HEK293T (cell line): ENCODE data around the gene PIRT.
"Not testable (repeated sequence)": the region's sequence is repeated elsewhere in the genome, so short reads cannot be mapped to it uniquely, and the experiment has no call there.

Experiments used
- CTCF ChIA-PET: fragments of 350-600 bp; formaldehyde crosslinking; extraction: SDS; loops from one replicate; lab custom pipeline; 2021; ENCODE audit warnings: antibody characterized with exemption, inconsistent platforms; lab: Yijun Ruan, JAX
- POLR2A ChIA-PET: fragments of 350-600 bp; formaldehyde crosslinking; extraction: SDS; loops from one replicate; lab custom pipeline; 2020; ENCODE audit warnings: antibody characterized with exemption, inconsistent platforms; lab: Yijun Ruan, JAX
- DNase-seq: peaks from one replicate; pipeline ENCODE4 v3.0.0; 2012; ENCODE audit warnings: mixed read lengths; ENCODE audit errors: extremely low spot score
- ARNT ChIP-seq: fragments of 450-650 bp; IDR thresholded peaks from 2 replicates; pipeline ENCODE4 v1.6.1; 2017; ENCODE audit warnings: mild to moderate bottlenecking
- BHLHE40 ChIP-seq: fragments of 450-650 bp; IDR thresholded peaks from 2 replicates; pipeline ENCODE4 v1.6.1; 2016; ENCODE audit warnings: mild to moderate bottlenecking, moderate library complexity, borderline replicate concordance
- CTBP1 ChIP-seq: fragments of 450-650 bp; IDR thresholded peaks from 2 replicates; pipeline ENCODE4 v1.6.1; 2016; ENCODE audit warnings: borderline replicate concordance
- ELF4 ChIP-seq: fragments of 450-650 bp; IDR thresholded peaks from 2 replicates; pipeline ENCODE4 v1.6.1; 2017; ENCODE audit warnings: antibody characterized with exemption
- FOXA1 ChIP-seq: fragments of 450-650 bp; IDR thresholded peaks from 2 replicates; pipeline ENCODE4 v1.6.1; 2016; ENCODE audit warnings: mild to moderate bottlenecking
- FOXK2 ChIP-seq: fragments of 450-650 bp; IDR thresholded peaks from 2 replicates; pipeline ENCODE4 v1.6.1; 2016; ENCODE audit warnings: mild to moderate bottlenecking
- FOXM1 ChIP-seq: fragments of 450-650 bp; IDR thresholded peaks from 2 replicates; pipeline ENCODE4 v1.6.1; 2017; ENCODE audit warnings: mild to moderate bottlenecking, borderline replicate concordance
- HDGF ChIP-seq: fragments of 450-650 bp; IDR thresholded peaks from 2 replicates; pipeline ENCODE4 v1.6.1; 2017; ENCODE audit warnings: antibody characterized with exemption, borderline replicate concordance
- L3MBTL2 ChIP-seq: fragments of 450-650 bp; conservative IDR thresholded peaks from 2 replicates; pipeline ENCODE4 v1.6.1; 2016; ENCODE audit warnings: mild to moderate bottlenecking
- LEF1 ChIP-seq: fragments of 450-650 bp; IDR thresholded peaks from 2 replicates; pipeline ENCODE4 v1.6.1; 2017; ENCODE audit warnings: mild to moderate bottlenecking, borderline replicate concordance
- NFRKB ChIP-seq: fragments of 450-650 bp; IDR thresholded peaks from 2 replicates; pipeline ENCODE4 v1.6.1; 2016; ENCODE audit warnings: mild to moderate bottlenecking, moderate library complexity
- PKNOX1 ChIP-seq: fragments of 450-650 bp; IDR thresholded peaks from 2 replicates; pipeline ENCODE4 v1.6.1; 2016
- SP1 ChIP-seq: fragments of 450-650 bp; IDR thresholded peaks from 2 replicates; pipeline ENCODE4 v1.6.1; 2017
- SUZ12 ChIP-seq: fragments of 450-650 bp; IDR thresholded peaks from 2 replicates; pipeline ENCODE4 v1.6.1; 2016; ENCODE audit warnings: mild to moderate bottlenecking
- TARDBP ChIP-seq: fragments of 450-650 bp; IDR thresholded peaks from 2 replicates; pipeline ENCODE4 v1.6.1; 2016
- ZNF384 ChIP-seq: fragments of 450-650 bp; IDR thresholded peaks from 2 replicates; pipeline ENCODE4 v1.6.1; 2016

The PIRT gene

DNA sequence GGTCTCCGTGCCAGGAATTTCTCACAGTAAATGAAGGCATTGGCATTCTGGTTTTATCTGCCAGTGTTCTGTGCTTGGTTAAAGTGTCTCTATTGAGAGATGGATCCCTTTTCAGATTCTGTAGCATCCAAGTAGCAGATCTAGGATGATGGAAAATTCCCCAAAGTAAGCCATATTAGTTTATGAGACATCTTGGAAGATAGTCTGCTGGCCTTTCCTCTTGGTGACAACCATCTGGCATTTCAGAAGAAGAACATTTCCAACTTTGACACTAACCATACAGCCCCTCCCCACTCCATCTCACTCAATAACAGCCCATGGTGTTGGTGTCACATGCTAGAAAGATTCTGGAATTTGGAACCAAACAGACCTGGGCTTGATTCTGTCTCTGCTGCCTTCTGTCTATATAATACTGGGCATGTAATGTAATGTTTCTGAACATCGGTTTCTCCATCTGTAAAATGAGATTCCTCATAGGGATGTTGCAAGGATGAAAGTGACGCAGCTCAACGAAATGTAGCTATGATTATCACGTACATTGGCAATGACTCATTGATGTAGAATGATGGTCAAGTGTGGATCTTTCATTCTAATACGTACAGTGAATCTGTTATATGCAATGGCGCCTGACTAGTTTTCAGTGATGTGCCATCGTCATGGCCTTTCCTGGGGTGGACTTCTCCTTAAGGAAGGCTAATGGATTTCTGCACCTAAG is 32.6 kb upstream of the PIRT start:
- TF ChIP-seq BHLHE40: no peak
- no peak for TF ChIP-seq SUZ12
- no peak for TF ChIP-seq FOXK2
- TF ChIP-seq SP1: no peak
- TF ChIP-seq CTBP1: no peak
- no peak for TF ChIP-seq L3MBTL2
- ChIA-PET CTCF (no interaction called here), POLR2A (no interaction called here)
- DNase-seq: no peak

DNA sequence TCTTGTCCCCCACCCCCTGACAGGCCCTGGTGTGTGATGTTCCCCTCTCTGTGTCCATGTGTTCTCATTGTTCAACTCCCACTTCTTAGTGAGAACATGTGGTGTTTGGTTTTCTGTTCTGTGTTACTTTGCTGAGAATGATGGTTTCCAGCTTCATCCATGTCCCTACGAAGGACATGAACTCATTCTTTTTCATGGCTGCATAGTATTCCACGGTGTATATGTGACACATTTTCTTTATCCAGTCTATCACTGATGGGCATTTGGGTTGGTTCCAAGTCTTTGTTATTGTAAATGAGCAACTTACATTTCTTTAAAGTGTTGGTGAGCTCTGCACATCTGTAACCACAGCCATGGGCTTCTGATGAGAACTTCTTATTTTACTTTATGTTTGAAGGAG is 30.9 kb upstream of the PIRT start:
- POLR2A ChIA-PET, DNase-seq, CTCF ChIA-PET: not testable (repeated sequence)

DNA sequence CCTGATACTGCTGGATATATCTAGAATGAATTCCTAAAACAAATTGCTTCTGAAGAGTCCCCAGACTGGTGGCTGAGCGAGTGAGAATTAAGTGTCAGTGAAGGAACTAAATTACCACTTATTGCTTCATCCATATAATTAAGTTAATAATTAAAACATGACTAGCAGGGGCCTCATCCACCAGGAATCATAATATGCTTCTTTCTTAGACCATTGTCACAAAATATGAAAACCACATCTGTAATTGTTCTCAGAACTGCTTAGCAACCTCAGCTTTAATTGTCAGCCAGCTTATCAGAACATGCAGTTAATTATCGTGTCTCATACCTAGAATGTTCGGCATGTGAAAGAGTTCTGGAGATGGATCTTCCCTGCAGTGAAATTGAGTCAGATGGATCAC is 21.2 kb upstream of the PIRT start:
- no peak for TF ChIP-seq NFRKB
- no peak for TF ChIP-seq LEF1
- TF ChIP-seq ZNF384: no peak
- no peak for TF ChIP-seq HDGF
- no peak for TF ChIP-seq SP1
- POLR2A ChIA-PET: no interaction called here
- no peak for DNase-seq
- CTCF ChIA-PET: no interaction called here

DNA sequence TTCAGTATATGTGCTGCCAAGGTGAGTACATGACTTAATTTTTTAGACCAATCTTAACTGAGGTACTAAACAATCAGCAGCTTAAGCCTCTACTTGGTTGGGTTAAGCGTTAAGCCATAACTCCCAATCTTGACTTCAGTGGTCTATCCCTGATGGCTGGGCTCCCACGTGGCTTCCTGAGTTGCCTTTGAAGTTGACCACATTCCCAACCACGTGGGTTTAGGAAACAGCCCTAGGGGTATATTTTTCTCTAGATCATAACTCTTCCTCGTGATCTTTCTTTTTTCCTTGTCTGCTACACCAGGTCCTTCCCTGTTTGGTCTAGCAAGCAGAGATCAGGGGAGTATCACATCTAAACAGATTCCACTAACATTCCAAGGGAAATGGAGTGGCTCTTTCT is 20.1 kb upstream of the PIRT start:
- CTCF ChIA-PET: no interaction called here
- TF ChIP-seq ELF4: no peak
- no peak for TF ChIP-seq ZNF384
- no peak for TF ChIP-seq LEF1
- TF ChIP-seq L3MBTL2: no peak
- TF ChIP-seq SUZ12: no peak
- TF ChIP-seq FOXK2: no peak
- TF ChIP-seq CTBP1: no peak
- no peak for TF ChIP-seq BHLHE40
- TF ChIP-seq HDGF: no peak
- TF ChIP-seq TARDBP: no peak
- no peak for TF ChIP-seq FOXA1
- DNase-seq: no peak
- POLR2A ChIA-PET: no interaction called here

DNA sequence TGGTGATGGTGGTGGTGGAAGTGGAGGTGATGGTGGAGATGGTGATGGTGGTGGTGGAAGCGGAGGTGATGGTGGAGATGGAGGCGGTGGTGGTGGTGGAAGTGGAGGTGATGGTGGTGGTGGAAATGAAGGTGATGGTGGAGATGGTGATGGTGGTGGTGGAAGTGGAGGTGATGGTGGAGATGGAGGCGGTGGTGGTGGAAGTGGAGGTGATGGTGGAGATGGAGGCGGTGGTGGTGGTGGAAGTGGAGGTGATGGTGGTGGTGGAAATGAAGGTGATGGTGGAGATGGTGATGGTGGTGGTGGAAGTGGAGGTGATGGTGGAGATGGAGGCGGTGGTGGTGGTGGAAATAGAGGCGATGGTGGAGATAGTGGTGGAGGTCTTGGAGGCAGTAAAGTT is 8.7 kb upstream of the PIRT start:
- POLR2A ChIA-PET, CTCF ChIA-PET, DNase-seq: not testable (repeated sequence)

- DNase-seq: no peak
- POLR2A ChIA-PET: no interaction called here
- CTCF ChIA-PET: interaction anchor here (0.6 to 2.8 kb wide), 4 partner anchors 44 to 198 kb away, joined by 3 to 30 read pairs (median 4); no protein-coding TSS in a partner anchor
- no peak for TF ChIP-seq SP1
- TF ChIP-seq FOXA1: no peak
- TF ChIP-seq FOXM1: no peak
- no peak for TF ChIP-seq FOXK2
- no peak for TF ChIP-seq BHLHE40
- no peak for TF ChIP-seq TARDBP
- TF ChIP-seq CTBP1: no peak
- no peak for TF ChIP-seq PKNOX1
- TF ChIP-seq SUZ12: no peak
- no peak for TF ChIP-seq ELF4
- TF ChIP-seq ZNF384: no peak
- no peak for TF ChIP-seq ARNT
- no peak for TF ChIP-seq LEF1
- TF ChIP-seq NFRKB: no peak
- no peak for TF ChIP-seq L3MBTL2
- no peak for TF ChIP-seq HDGF
Observed at GRCh38 chr17:10845388-10845751, 7.5 kb upstream of the PIRT start.

GRCh38 chr17:10844621-10845387 is 6.9 kb upstream of the PIRT start:
- ChIA-PET CTCF (interaction anchor here (0.6 to 2.8 kb wide), 6 partner anchors 45 to 269 kb away, joined by 3 to 30 read pairs (median 4); no protein-coding TSS in a partner anchor), POLR2A (no interaction called here)
- TF ChIP-seq CTBP1 (no peak), NFRKB (no peak), FOXK2 (no peak), PKNOX1 (no peak), ARNT (no peak), FOXM1 (no peak), HDGF (no peak), SUZ12 (no peak), TARDBP (no peak), BHLHE40 (no peak), ZNF384 (no peak), LEF1 (no peak), L3MBTL2 (no peak), ELF4 (no peak), SP1 (no peak), FOXA1 (no peak)
- DNase-seq: peak; percentile 82
